GM23248 (cell line): ENCODE results near the gene CNOT6.

Source experiments
- EZH2 ChIP-seq: fragments of 200-600 bp; sonication (generic); IDR thresholded peaks from 2 replicates; pipeline ENCODE4 v1.6.1; 2018; ENCODE audit warnings: antibody characterized with exemption, mild to moderate bottlenecking; ENCODE audit not compliant: insufficient read depth, poor library complexity, severe bottlenecking
- EZH2phosphoT487 ChIP-seq: fragments of 200-600 bp; sonication (generic); IDR thresholded peaks from 2 replicates; pipeline ENCODE4 v1.6.1; 2018; ENCODE audit warnings: antibody characterized with exemption, moderate library complexity, mild to moderate bottlenecking, low read depth; ENCODE audit not compliant: insufficient read depth

GRCh38 chr5:180484813-180485212 lies 9.4 kb upstream of the CNOT6 start:
- TF ChIP-seq EZH2 (no peak), EZH2phosphoT487 (no peak)
